GM12892 (cell line): Measurements from ENCODE around the gene RAB33B.

Experiments used
- POLR2A ChIP-seq: IDR thresholded peaks from 2 replicates; pipeline ENCODE4 v1.6.1; 2011; ENCODE audit warnings: low read depth, low read length, control low read depth
- TAF1 ChIP-seq: IDR thresholded peaks from 2 replicates; pipeline ENCODE4 v1.6.1; 2011; ENCODE audit warnings: low read depth, mild to moderate bottlenecking, control low read depth, low read length, borderline replicate concordance

GRCh38 chr4:139493176-139493575, 39.3 kb downstream of the RAB33B start:
- TF ChIP-seq POLR2A: no peak
- TF ChIP-seq TAF1: no peak
